CD4-positive, alpha-beta memory T cell (primary cell): ENCODE results near the gene AHI1. TPM values are rescaled to one million over a fixed set of nuclear protein-coding genes. Genes with fewer than 3 reads are reported as not detected.
A peak's percentile ranks its signal among the peaks of the same experiment; 100 is the strongest.

Source experiments
- CTCF ChIA-PET: fragments of 350-600 bp; sonication (Branson Sonifier 250); formaldehyde crosslinking; loops from one replicate; lab custom pipeline; 2021; ENCODE audit warnings: inconsistent platforms; ENCODE audit not compliant: partially characterized antibody; lab: Charles Lee
- POLR2A ChIA-PET: fragments of 350-600 bp; sonication (Branson Sonifier 250); formaldehyde crosslinking; loops from one replicate; lab custom pipeline; 2021; ENCODE audit not compliant: partially characterized antibody; lab: Charles Lee
- DNase-seq, 5 donors: peaks; one replicate each; pipeline versions ENCODE4 v3.0.0 to v3.0.0-alpha.2; 2020 to 2022; ENCODE audit warnings: mixed read lengths in 1 of 5
- H3K27ac ChIP-seq: one replicate; pipeline ENCODE4 v1.7.0; 2013; ENCODE audit warnings: low read depth, low read length
- H3K27me3 ChIP-seq: 2 replicates; pipeline ENCODE4 v1.7.0; 2013; ENCODE audit warnings: mild to moderate bottlenecking, low read length, moderate library complexity; ENCODE audit not compliant: insufficient read depth
- H3K36me3 ChIP-seq: 2 replicates; pipeline ENCODE4 v1.7.0; 2013; ENCODE audit warnings: mild to moderate bottlenecking, low read length, moderate library complexity; ENCODE audit not compliant: insufficient read depth
- H3K4me1 ChIP-seq: 2 replicates; pipeline ENCODE4 v1.7.0; 2013; ENCODE audit warnings: mild to moderate bottlenecking, low read length, moderate library complexity; ENCODE audit not compliant: insufficient read depth
- H3K4me3 ChIP-seq, 2 donors: one replicate each; pipeline ENCODE4 v1.7.0; 2013; ENCODE audit warnings: low read length in 2 of 2, mild to moderate bottlenecking in 1 of 2
- H3K9me3 ChIP-seq, 2 donors: one replicate each; pipeline ENCODE4 v1.7.0; 2013; ENCODE audit warnings: low read length in 2 of 2, control low read depth in 1 of 2; ENCODE audit not compliant: control insufficient read depth in 1 of 2
- H3K27ac Mint-ChIP-seq, 7 donors: one replicate each; pipeline ENCODE4 v1.8.0; 2020 to 2021; ENCODE audit warnings: mixed read lengths in 7 of 7, mild to moderate bottlenecking in 6 of 7, inconsistent platforms in 3 of 7, moderate library complexity in 3 of 7
- H3K27me3 Mint-ChIP-seq, 2 donors: one replicate each; pipeline ENCODE4 v1.8.0; 2020 to 2021; ENCODE audit warnings: mixed read lengths in 2 of 2
- H3K36me3 Mint-ChIP-seq, 2 donors: one replicate each; pipeline ENCODE4 v1.8.0; 2020 to 2021; ENCODE audit warnings: mixed read lengths in 2 of 2, inconsistent platforms in 1 of 2, mild to moderate bottlenecking in 1 of 2
- H3K4me1 Mint-ChIP-seq, 4 donors: one replicate each; pipeline ENCODE4 v1.8.0; 2020 to 2021; ENCODE audit warnings: mixed read lengths in 4 of 4, mild to moderate bottlenecking in 1 of 4
- H3K4me3 Mint-ChIP-seq, 8 donors: one replicate each; pipeline ENCODE4 v1.8.0; 2020 to 2021; ENCODE audit warnings: mixed read lengths in 8 of 8, mild to moderate bottlenecking in 7 of 8, moderate library complexity in 6 of 8, inconsistent platforms in 3 of 8
- H3K9me3 Mint-ChIP-seq, 8 donors: one replicate each; pipeline ENCODE4 v1.8.0; 2020 to 2021; ENCODE audit warnings: mixed read lengths in 8 of 8, mild to moderate bottlenecking in 5 of 8, inconsistent platforms in 3 of 8, moderate library complexity in 1 of 8
- intact Hi-C: fragments of 100-400 bp; cut with micrococcal nuclease; formaldehyde crosslinking; loops from one replicate; pipeline ENCODE4 v1.15.1; 2023
- polyA plus RNA-seq, 2 donors: library from polyadenylated mRNA; unstranded; fragments of 300-500 nt; fragmentation: Illumina TruSeq; gene quantifications; one replicate each; pipeline ENCODE4 v1.2.3, GENCODE V29; 2021
- total RNA-seq, 2 experiments: library from RNA; stranded (reverse); gene quantifications; one replicate each; pipeline ENCODE4 v1.2.3, GENCODE V29; 2021

AHI1 gene
- total and polyA plus RNA-seq, 4 experiments from 2014 or later: 0.59 to 12.8 (median 9.2) TPM

DNA sequence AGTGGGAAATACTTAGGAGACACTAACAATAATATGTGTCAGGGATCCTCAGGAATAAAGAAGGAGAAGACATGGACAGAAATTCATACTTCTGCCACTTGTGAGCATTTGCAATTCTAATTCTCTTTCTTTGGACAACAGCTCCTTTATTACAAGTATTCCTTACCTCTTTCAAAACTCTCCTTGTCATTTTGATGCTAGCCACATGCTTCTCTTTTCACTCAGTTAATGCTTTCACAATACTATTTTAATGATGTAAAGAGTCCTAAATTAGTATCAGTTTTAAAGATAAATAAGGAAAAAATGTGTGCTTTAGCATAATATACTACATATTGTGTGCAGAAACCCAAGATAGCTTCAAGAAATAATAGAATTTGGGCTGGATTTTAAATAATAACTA lies 62.5 kb downstream of the AHI1 start:
- intact Hi-C loops: loop anchor here (5.0 kb wide), 1 partner anchor 793 kb away; no protein-coding TSS in a partner anchor
- peaks cover 4 to 7% of the 10 kb centered on the region in 2 donors for H3K36me3 Mint-ChIP-seq
- peaks cover 3 to 12% (median 7%) of the 10 kb centered on the region in 4 donors for H3K4me1 Mint-ChIP-seq
- H3K4me3 Mint-ChIP-seq: no peak overlapping the region
- no peak overlapping the region for H3K4me3 ChIP-seq
- no peaks in the 10 kb centered on the region for H3K27me3 ChIP-seq
- H3K36me3 ChIP-seq: no peaks in the 10 kb centered on the region
- peaks cover 11% of the 10 kb centered on the region for H3K4me1 ChIP-seq
- ChIA-PET CTCF (interaction anchor here (0.7 to 1.1 kb wide), 2 partner anchors 11 to 16 kb away, joined by 3 read pairs; no protein-coding TSS in a partner anchor), POLR2A (interaction anchor here (0.7 kb wide), 1 partner anchor 27 kb away, joined by 3 read pairs; no protein-coding TSS in a partner anchor)
- H3K27me3 Mint-ChIP-seq: no peaks in the 10 kb centered on the region
- H3K9me3 Mint-ChIP-seq: peaks cover 0 to 4% (median 0%) of the 10 kb centered on the region in 8 donors
- no peak overlapping the region for H3K27ac ChIP-seq
- DNase-seq: no peak
- H3K27ac Mint-ChIP-seq: no peak overlapping the region
- H3K9me3 ChIP-seq: no peaks in the 10 kb centered on the region

DNA sequence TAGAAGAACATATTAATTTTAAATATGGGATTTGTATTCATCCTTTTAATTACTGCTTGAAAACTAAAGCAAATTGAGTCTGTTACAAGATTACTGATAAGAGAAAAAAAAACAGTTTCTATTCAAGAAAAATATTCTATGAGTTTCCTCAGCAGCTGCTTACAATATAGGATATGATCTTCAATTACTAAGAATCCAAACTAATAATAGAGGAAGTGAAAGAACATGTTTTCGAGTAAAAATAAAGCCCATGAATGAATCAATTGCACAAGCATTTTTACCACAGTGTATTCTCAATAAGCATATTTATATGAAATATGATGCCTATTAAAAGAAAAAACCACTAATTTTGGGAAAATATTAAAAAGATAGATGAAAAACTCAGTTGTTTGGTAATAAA lies 63.4 kb downstream of the AHI1 start:
- H3K36me3 Mint-ChIP-seq: peaks cover 4 to 7% of the 10 kb centered on the region in 2 donors
- H3K9me3 Mint-ChIP-seq: peaks cover 0 to 4% (median 0%) of the 10 kb centered on the region in 8 donors
- POLR2A ChIA-PET: no interaction called here
- peaks cover 0 to 3% (median 2%) of the 10 kb centered on the region in 4 donors for H3K4me1 Mint-ChIP-seq
- no peaks in the 10 kb centered on the region for H3K27me3 Mint-ChIP-seq
- no peak for DNase-seq
- no peak overlapping the region for H3K4me3 Mint-ChIP-seq
- Histone ChIP-seq H3K4me1 (peaks cover 2% of the 10 kb centered on the region), H3K27me3 (no peaks in the 10 kb centered on the region), H3K36me3 (no peaks in the 10 kb centered on the region), H3K4me3 (no peak overlapping the region), H3K9me3 (no peaks in the 10 kb centered on the region), H3K27ac (no peak overlapping the region)
- no peak overlapping the region for H3K27ac Mint-ChIP-seq
- CTCF ChIA-PET: interaction anchor here (1.1 kb wide), 1 partner anchor 10 kb away, joined by 3 read pairs; no protein-coding TSS in a partner anchor
- intact Hi-C loops: no loop called here

DNA sequence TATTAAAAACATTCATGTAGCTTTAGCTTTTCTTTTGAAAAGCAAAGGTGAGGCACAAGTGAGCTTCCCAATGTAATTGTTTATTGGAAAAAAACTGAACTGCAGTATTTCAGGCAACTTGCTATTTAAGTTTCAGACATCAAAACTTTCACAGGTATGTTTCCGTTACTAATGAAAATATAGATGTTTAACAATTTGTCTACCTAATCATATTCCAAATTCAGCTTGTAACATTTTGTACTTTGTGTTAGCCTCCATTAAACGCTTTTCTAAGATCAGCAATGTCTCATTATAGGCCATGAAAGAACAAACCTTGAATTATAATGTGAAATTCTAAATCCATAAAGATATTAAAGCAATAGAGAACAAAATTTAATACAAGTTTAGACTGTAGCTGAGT lies 69.5 kb downstream of the AHI1 start:
- Histone ChIP-seq H3K4me1 (no peaks in the 10 kb centered on the region), H3K4me3 (no peak overlapping the region), H3K9me3 (no peaks in the 10 kb centered on the region), H3K36me3 (no peaks in the 10 kb centered on the region), H3K27me3 (no peaks in the 10 kb centered on the region), H3K27ac (no peak overlapping the region)
- no peak for DNase-seq
- no peaks in the 10 kb centered on the region for H3K9me3 Mint-ChIP-seq
- H3K4me3 Mint-ChIP-seq: no peak overlapping the region
- intact Hi-C loops: loop anchor here (10.0 kb wide), 1 partner anchor 213 kb away; no protein-coding TSS in a partner anchor
- H3K27ac Mint-ChIP-seq: no peak overlapping the region
- CTCF ChIA-PET: no interaction called here
- peaks cover 0 to 12% of the 10 kb centered on the region in 2 donors for H3K36me3 Mint-ChIP-seq
- no peaks in the 10 kb centered on the region for H3K4me1 Mint-ChIP-seq
- POLR2A ChIA-PET: no interaction called here
- H3K27me3 Mint-ChIP-seq: no peaks in the 10 kb centered on the region

DNA sequence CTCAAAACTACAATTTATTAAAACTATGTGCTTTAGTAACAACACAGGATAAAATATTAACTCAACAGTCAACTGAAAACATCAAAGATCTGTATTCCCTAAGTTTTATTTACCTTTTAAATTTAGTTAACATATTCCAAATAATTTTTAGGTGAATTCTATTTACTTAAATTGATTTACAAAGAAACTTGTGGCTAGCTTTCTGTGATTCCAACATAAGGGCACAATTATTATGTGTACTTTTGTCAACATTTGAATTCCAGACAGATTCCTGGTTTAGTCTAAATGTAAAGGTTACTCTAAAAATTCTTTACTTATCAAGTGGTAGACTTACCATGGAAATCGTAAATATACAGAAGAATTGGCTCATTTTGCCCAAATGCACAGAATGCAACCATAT lies 70.7 kb downstream of the AHI1 start:
- Histone ChIP-seq H3K9me3 (no peaks in the 10 kb centered on the region), H3K4me3 (no peak overlapping the region), H3K4me1 (no peaks in the 10 kb centered on the region), H3K27ac (no peak overlapping the region), H3K27me3 (no peaks in the 10 kb centered on the region), H3K36me3 (no peaks in the 10 kb centered on the region)
- Mint-ChIP-seq H3K9me3 (no peaks in the 10 kb centered on the region), H3K36me3 (peaks cover 0 to 9% of the 10 kb centered on the region in 2 donors), H3K27ac (no peak overlapping the region), H3K4me3 (no peak overlapping the region), H3K27me3 (no peaks in the 10 kb centered on the region), H3K4me1 (no peaks in the 10 kb centered on the region)
- CTCF ChIA-PET: no interaction called here
- POLR2A ChIA-PET: no interaction called here
- intact Hi-C loops: loop anchor here (10.0 kb wide), 1 partner anchor 212 kb away; no protein-coding TSS in a partner anchor
- DNase-seq: no peak

DNA sequence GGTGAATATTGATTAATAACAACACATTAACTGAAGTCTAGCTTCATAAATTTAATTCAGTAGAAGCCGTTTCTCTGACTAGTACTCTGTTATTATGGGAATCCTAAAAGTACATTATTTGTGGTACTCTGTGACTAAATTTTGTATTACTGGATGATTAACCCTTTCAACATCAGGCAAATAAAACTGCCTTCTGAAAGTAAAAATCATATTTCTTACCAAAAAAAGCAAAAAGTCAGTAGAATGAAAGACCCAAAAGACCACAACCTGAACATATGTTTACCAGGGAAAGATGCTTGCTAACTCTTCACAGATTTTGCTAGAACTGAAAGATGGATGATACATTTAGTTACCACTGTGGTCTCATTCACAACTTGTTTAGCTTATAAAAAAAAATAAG lies 73.2 kb downstream of the AHI1 start:
- Mint-ChIP-seq H3K27ac (no peak overlapping the region), H3K4me1 (no peaks in the 10 kb centered on the region), H3K36me3 (peaks cover 0 to 8% of the 10 kb centered on the region in 2 donors), H3K4me3 (no peak overlapping the region), H3K9me3 (no peaks in the 10 kb centered on the region), H3K27me3 (no peaks in the 10 kb centered on the region)
- ChIA-PET CTCF (interaction anchor here (0.6 to 3.6 kb wide), 7 partner anchors 8 to 280 kb away, joined by 3 to 26 read pairs (median 4); no protein-coding TSS in a partner anchor), POLR2A (no interaction called here)
- DNase-seq: no peak
- no peaks in the 10 kb centered on the region for H3K27me3 ChIP-seq
- H3K36me3 ChIP-seq: no peaks in the 10 kb centered on the region
- no peaks in the 10 kb centered on the region for H3K9me3 ChIP-seq
- no peak overlapping the region for H3K4me3 ChIP-seq
- intact Hi-C loops: loop anchor here (5.0 to 10.0 kb wide), 4 partner anchors 210 to 1267 kb away; no protein-coding TSS in a partner anchor
- H3K27ac ChIP-seq: no peak overlapping the region
- H3K4me1 ChIP-seq: no peaks in the 10 kb centered on the region

DNA sequence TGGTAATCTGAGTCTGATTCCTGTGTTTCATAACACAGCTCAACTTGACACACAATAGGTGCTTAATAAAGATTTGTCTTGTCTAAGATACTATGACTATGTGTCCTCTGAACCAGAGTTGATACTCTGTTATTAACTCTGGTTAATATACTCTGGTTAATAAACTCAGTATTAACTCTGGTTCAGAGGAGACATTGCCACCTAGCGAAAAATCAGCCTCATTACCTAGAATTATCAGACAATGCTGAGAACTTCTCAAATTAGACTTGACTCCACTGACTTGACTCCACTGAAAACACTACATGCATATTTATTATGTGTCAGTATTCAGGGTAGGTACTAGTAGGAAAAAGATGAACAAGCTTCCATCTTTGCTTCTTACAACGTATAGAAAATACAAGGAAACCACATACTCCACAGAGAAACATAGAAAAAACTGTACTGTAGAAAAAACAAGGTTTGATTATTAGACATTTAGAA lies 73.9 kb downstream of the AHI1 start:
- H3K36me3 Mint-ChIP-seq: peaks cover 0 to 7% of the 10 kb centered on the region in 2 donors
- peak in 4 of 5 donors; percentile 13 to 24 (median 21) for DNase-seq
- intact Hi-C loops: loop anchor here (1.0 to 10.0 kb wide), 5 partner anchors 209 to 1266 kb away; no protein-coding TSS in a partner anchor
- no peak overlapping the region for H3K27ac Mint-ChIP-seq
- no peak overlapping the region for H3K27ac ChIP-seq
- no peaks in the 10 kb centered on the region for H3K4me1 Mint-ChIP-seq
- POLR2A ChIA-PET: interaction anchor here (0.6 kb wide), 1 partner anchor 27 kb away, joined by 3 read pairs; no protein-coding TSS in a partner anchor
- H3K9me3 ChIP-seq: no peaks in the 10 kb centered on the region
- no peak overlapping the region for H3K4me3 Mint-ChIP-seq
- H3K27me3 Mint-ChIP-seq: no peaks in the 10 kb centered on the region
- H3K36me3 ChIP-seq: no peaks in the 10 kb centered on the region
- H3K4me1 ChIP-seq: no peaks in the 10 kb centered on the region
- CTCF ChIA-PET: interaction anchor here (0.6 to 3.6 kb wide), 9 partner anchors 9 to 280 kb away, joined by 3 to 26 read pairs (median 4); no protein-coding TSS in a partner anchor
- H3K27me3 ChIP-seq: no peaks in the 10 kb centered on the region
- no peaks in the 10 kb centered on the region for H3K9me3 Mint-ChIP-seq
- no peak overlapping the region for H3K4me3 ChIP-seq

DNA sequence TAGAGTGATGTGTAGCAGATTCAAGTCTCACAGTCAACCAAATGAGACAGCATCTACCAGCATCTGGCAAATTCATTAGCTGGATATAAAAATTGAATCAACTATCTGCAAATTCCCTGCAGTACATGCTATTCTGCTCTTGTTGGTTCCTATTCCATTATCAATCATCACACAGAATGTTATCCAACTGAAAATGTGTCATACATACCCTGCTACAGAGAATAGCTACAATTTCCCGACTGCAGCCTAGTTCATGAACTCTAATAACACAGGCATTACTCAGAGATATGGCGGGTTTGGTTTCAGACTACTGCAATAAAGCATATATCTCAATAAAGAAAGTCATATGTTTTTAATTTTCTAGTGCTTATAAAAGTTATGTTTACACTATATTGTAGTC lies 78.4 kb downstream of the AHI1 start:
- no peaks in the 10 kb centered on the region for H3K27me3 ChIP-seq
- H3K36me3 ChIP-seq: no peaks in the 10 kb centered on the region
- no peaks in the 10 kb centered on the region for H3K9me3 ChIP-seq
- no peak overlapping the region for H3K27ac ChIP-seq
- Mint-ChIP-seq H3K36me3 (peaks cover 0 to 8% of the 10 kb centered on the region in 2 donors), H3K9me3 (no peaks in the 10 kb centered on the region), H3K27me3 (no peaks in the 10 kb centered on the region), H3K27ac (no peak overlapping the region), H3K4me1 (no peaks in the 10 kb centered on the region), H3K4me3 (no peak overlapping the region)
- intact Hi-C loops: no loop called here
- no peak overlapping the region for H3K4me3 ChIP-seq
- DNase-seq: no peak
- CTCF ChIA-PET: no interaction called here
- POLR2A ChIA-PET: no interaction called here
- H3K4me1 ChIP-seq: no peaks in the 10 kb centered on the region
